Glutamatergic neuron (in vitro differentiated cells): ENCODE results near the gene APEH. TPM values are rescaled to one million over a fixed set of nuclear protein-coding genes. Genes with fewer than 3 reads are reported as not detected.

ENCODE experiments used
- DNase-seq: peaks from one replicate; pipeline ENCODE4 v3.0.0; 2022
- H3K27ac Mint-ChIP-seq: one replicate; pipeline ENCODE4 v1.8.0; 2020; ENCODE audit warnings: mild to moderate bottlenecking, mixed read lengths, inconsistent platforms; ENCODE audit not compliant: unreplicated experiment
- H3K27me3 Mint-ChIP-seq: one replicate; pipeline ENCODE4 v1.8.0; 2020; ENCODE audit warnings: mild to moderate bottlenecking, moderate library complexity, mixed read lengths, inconsistent platforms; ENCODE audit not compliant: unreplicated experiment
- H3K36me3 Mint-ChIP-seq: one replicate; pipeline ENCODE4 v1.8.0; 2020; ENCODE audit warnings: mild to moderate bottlenecking, mixed read lengths, inconsistent platforms; ENCODE audit not compliant: unreplicated experiment
- H3K4me1 Mint-ChIP-seq: one replicate; pipeline ENCODE4 v1.8.0; 2020; ENCODE audit warnings: mild to moderate bottlenecking, low read depth, mixed read lengths, inconsistent platforms; ENCODE audit not compliant: unreplicated experiment
- H3K4me3 Mint-ChIP-seq: one replicate; pipeline ENCODE4 v1.8.0; 2020; ENCODE audit warnings: mild to moderate bottlenecking, mixed read lengths, inconsistent platforms; ENCODE audit not compliant: unreplicated experiment
- H3K9me3 Mint-ChIP-seq: one replicate; pipeline ENCODE4 v1.8.0; 2020; ENCODE audit warnings: mild to moderate bottlenecking, moderate library complexity, mixed read lengths, inconsistent platforms; ENCODE audit not compliant: unreplicated experiment
- CTCF ChIP-seq: fragments of 200-600 bp; sonication (generic); IDR thresholded peaks from one replicate; pipeline ENCODE4 v1.5.0; 2021; ENCODE audit not compliant: partially characterized antibody, unreplicated experiment
- total RNA-seq: library from RNA; stranded (reverse); fragmentation: NEBNext Ultra II Directional; extraction: Animal tissue kit (Norgen Biotek cat#: 25700); gene quantifications from one replicate; pipeline ENCODE4 v1.2.1, GENCODE V29; 2021; ENCODE audit not compliant: unreplicated experiment

APEH gene
- total RNA-seq, 1 donor from 2014 or later: 119 TPM

- peaks cover 2% of the 10 kb centered on the region for H3K9me3 Mint-ChIP-seq
These were observed 28.5 kb downstream of the APEH start for GRCh38 chr3:49702672-49703071.

GRCh38 chr3:49703443-49703927 is 29.3 kb downstream of the APEH start:
- Mint-ChIP-seq H3K9me3 (peaks cover 2% of the 10 kb centered on the region), H3K4me3 (no peak overlapping the region), H3K27ac (no peak overlapping the region), H3K36me3 (no peaks in the 10 kb centered on the region), H3K4me1 (peaks cover 18% of the 10 kb centered on the region), H3K27me3 (peaks cover 15% of the 10 kb centered on the region)
- peak; percentile 85 for TF ChIP-seq CTCF
- DNase-seq: peak; percentile 77

More at GRCh38 chr3:49702672-49703071, 28.5 kb downstream of the APEH start:
- Mint-ChIP-seq H3K36me3 (no peaks in the 10 kb centered on the region), H3K4me1 (peaks cover 11% of the 10 kb centered on the region), H3K27ac (no peak overlapping the region), H3K27me3 (peaks cover 11% of the 10 kb centered on the region), H3K4me3 (no peak overlapping the region)
- DNase-seq: no peak
- no peak for TF ChIP-seq CTCF

- H3K4me3 Mint-ChIP-seq: no peak overlapping the region
These were observed 29.8 kb downstream of the APEH start for GRCh38 chr3:49703956-49704355.

GRCh38 chr3:49704629-49705028 is 30.5 kb downstream of the APEH start:
- DNase-seq: no peak
- Mint-ChIP-seq H3K4me3 (no peak overlapping the region), H3K9me3 (peaks cover 2% of the 10 kb centered on the region), H3K27ac (no peak overlapping the region), H3K36me3 (no peaks in the 10 kb centered on the region), H3K27me3 (peaks cover 15% of the 10 kb centered on the region), H3K4me1 (peaks cover 18% of the 10 kb centered on the region)
- TF ChIP-seq CTCF: no peak

More at GRCh38 chr3:49703956-49704355, 29.8 kb downstream of the APEH start:
- H3K27me3 Mint-ChIP-seq: peaks cover 15% of the 10 kb centered on the region
- peaks cover 2% of the 10 kb centered on the region for H3K9me3 Mint-ChIP-seq
- no peak overlapping the region for H3K27ac Mint-ChIP-seq
- peaks cover 18% of the 10 kb centered on the region for H3K4me1 Mint-ChIP-seq
- no peak for DNase-seq
- TF ChIP-seq CTCF: no peak
- H3K36me3 Mint-ChIP-seq: no peaks in the 10 kb centered on the region

GRCh38 chr3:49705390-49705960 is 31.3 kb downstream of the APEH start:
- peaks cover 15% of the 10 kb centered on the region for H3K27me3 Mint-ChIP-seq
- no peaks in the 10 kb centered on the region for H3K36me3 Mint-ChIP-seq
- peaks cover 18% of the 10 kb centered on the region for H3K4me1 Mint-ChIP-seq
- H3K9me3 Mint-ChIP-seq: peaks cover 2% of the 10 kb centered on the region
- H3K27ac Mint-ChIP-seq: no peak overlapping the region
- no peak overlapping the region for H3K4me3 Mint-ChIP-seq
- DNase-seq: no peak
- no peak for TF ChIP-seq CTCF
